ENCODE results near the gene MID1IP1. TPM values are rescaled to one million over a fixed set of nuclear protein-coding genes. Genes with fewer than 3 reads are reported as not detected.

The MID1IP1 gene, protein sequence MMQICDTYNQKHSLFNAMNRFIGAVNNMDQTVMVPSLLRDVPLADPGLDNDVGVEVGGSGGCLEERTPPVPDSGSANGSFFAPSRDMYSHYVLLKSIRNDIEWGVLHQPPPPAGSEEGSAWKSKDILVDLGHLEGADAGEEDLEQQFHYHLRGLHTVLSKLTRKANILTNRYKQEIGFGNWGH
- total RNA-seq, result 10 to 100 TPM; 23.9 to 49.7 (median 33.4) TPM

- WGBS, 2 donors (ENCODE audit: low coverage in 1 of 2), result 34% methylated on average over 32 of the region's 32 CpGs; no CpG with 5 or more reads in 1 of the 2 donors
These were observed at the start of gene MID1IP1 for GRCh38 chrX:38800981-38801845. Gene MID1IP1, plus strand, starts transcription at chrX:38801459. Its CDS starts 3,488 bp downstream, at chrX:38804947.

GRCh38 chrX:38754102-38754790, 47.0 kb upstream of the MID1IP1 start:
- Histone ChIP-seq H3K9me3 (no peaks in the 10 kb centered on the region), H3K27me3 (no peaks in the 10 kb centered on the region), H3K4me3 (no peak overlapping the region), H3K36me3 (no peaks in the 10 kb centered on the region), H3K4me1 (no peaks in the 10 kb centered on the region), H3K27ac (no peak overlapping the region)
- 0 to 29% methylated on average over 3 to 6 of the region's 6 CpGs for WGBS, 2 donors (ENCODE audit: low coverage in 1 of 2)
- in situ Hi-C loops (cut with MboI; ENCODE audit: low pct_ligation_motif_present in 1 of 4, low pct_unique_long_range_greater_than_20kb in 1 of 4, low sequenced_read_pairs in 3 of 4) (loop anchor here in 3 of 4 donors (25.0 kb wide), 2 partner anchors 233 to 408 kb away; no protein-coding TSS in a partner anchor), intact Hi-C loops (cut with DNase I; ENCODE audit: low total_unique reads) (no loop called here)
- no peak for DNase-seq
- TF ChIP-seq POLR2AphosphoS5 (IDR thresholded peaks at IDR 0.05) (no peak), CTCF (IDR thresholded peaks at IDR 0.05) (peak; percentile 54 to 67 (median 58))

More at GRCh38 chrX:38800981-38801845, at the start of gene MID1IP1:
- peak; percentile 92 for DNase-seq
- Histone ChIP-seq H3K36me3 (no peaks in the 10 kb centered on the region), H3K4me3 (peak within 1 kb of the TSS; percentile 9 to 81 (median 68)), H3K27ac (peak within 1 kb of the TSS; percentile 92 to 99 (median 96)), H3K9me3 (no peaks in the 10 kb centered on the region), H3K4me1 (peaks cover 0 to 12% (median 6%) of the 10 kb centered on the region in 4 donors), H3K27me3 (no peaks in the 10 kb centered on the region)
- in situ Hi-C loops (cut with MboI; ENCODE audit: low pct_ligation_motif_present in 1 of 4, low pct_unique_long_range_greater_than_20kb in 1 of 4, low sequenced_read_pairs in 3 of 4) (no loop called here), intact Hi-C loops (cut with DNase I; ENCODE audit: low total_unique reads) (loop anchor here (10.0 kb wide), 1 partner anchor 134 kb away; no protein-coding TSS in a partner anchor)
- no peak for TF ChIP-seq CTCF (IDR thresholded peaks at IDR 0.05)
- TF ChIP-seq EP300 (IDR thresholded peaks at IDR 0.05; ENCODE audit: low read depth), result no peak
- peak; percentile 68 to 88 (median 74) for TF ChIP-seq POLR2AphosphoS5 (IDR thresholded peaks at IDR 0.05)
- TF ChIP-seq POLR2A (IDR thresholded peaks at IDR 0.05), result peak; percentile 91

GRCh38 chrX:38754818-38755718, 46.2 kb upstream of the MID1IP1 start:
- TF ChIP-seq CTCF (IDR thresholded peaks at IDR 0.05), result no peak
- TF ChIP-seq POLR2A (IDR thresholded peaks at IDR 0.05), result no peak
- TF ChIP-seq EP300 (IDR thresholded peaks at IDR 0.05; ENCODE audit: low read depth), result no peak
- TF ChIP-seq POLR2AphosphoS5 (IDR thresholded peaks at IDR 0.05), result no peak
- in situ Hi-C loops (cut with MboI; ENCODE audit: low pct_ligation_motif_present in 1 of 4, low pct_unique_long_range_greater_than_20kb in 1 of 4, low sequenced_read_pairs in 3 of 4) (loop anchor here in 3 of 4 donors (25.0 kb wide), 2 partner anchors 232 to 407 kb away; no protein-coding TSS in a partner anchor), intact Hi-C loops (cut with DNase I; ENCODE audit: low total_unique reads) (no loop called here)
- Histone ChIP-seq H3K27ac (no peak overlapping the region), H3K27me3 (no peaks in the 10 kb centered on the region), H3K9me3 (no peaks in the 10 kb centered on the region), H3K4me3 (no peak overlapping the region), H3K36me3 (no peaks in the 10 kb centered on the region), H3K4me1 (no peaks in the 10 kb centered on the region)
- WGBS, 2 donors (ENCODE audit: low coverage in 1 of 2), result 64% methylated on average over 7 of the region's 7 CpGs; no CpG with 5 or more reads in 1 of the 2 donors
- DNase-seq, result no peak

Data from transverse colon (tissue), 4 donors.